GM21825 (cell line): ENCODE data around the gene RUNX1.

ENCODE experiments used
- ATAC-seq: cut with Tn5 transposase; IDR thresholded peaks from one replicate; pipeline ENCODE4 v1.9.1; 2021; ENCODE audit warnings: mild to moderate bottlenecking, moderate library complexity; ENCODE audit not compliant: unreplicated experiment

Gene RUNX1

GRCh38 chr21:34836933-34837505 is 212.1 kb downstream of the RUNX1 start:
- ATAC-seq = no peak

- no peak for ATAC-seq
Observed at GRCh38 chr21:34836103-34836932, 212.8 kb downstream of the RUNX1 start.

GRCh38 chr21:34835526-34835925 is 213.6 kb downstream of the RUNX1 start:
- no peak for ATAC-seq

GRCh38 chr21:34834852-34835501 is 214.1 kb downstream of the RUNX1 start:
- ATAC-seq = no peak

- no peak for ATAC-seq
Observed at GRCh38 chr21:34834290-34834689, 214.8 kb downstream of the RUNX1 start.

GRCh38 chr21:34833465-34833864 is 215.6 kb downstream of the RUNX1 start:
- ATAC-seq = no peak

- no peak for ATAC-seq
Observed at GRCh38 chr21:34830386-34831170, 218.5 kb downstream of the RUNX1 start.

- no peak for ATAC-seq
Observed at GRCh38 chr21:34827445-34828235, 221.5 kb downstream of the RUNX1 start.

GRCh38 chr21:34826836-34827235 is 222.3 kb downstream of the RUNX1 start:
- ATAC-seq = no peak

- no peak for ATAC-seq
Observed at GRCh38 chr21:34825948-34826548, 223.1 kb downstream of the RUNX1 start.

- no peak for ATAC-seq
Observed at GRCh38 chr21:34825101-34825500, 224.0 kb downstream of the RUNX1 start.

GRCh38 chr21:34824314-34824713 is 224.8 kb downstream of the RUNX1 start:
- ATAC-seq = no peak

- no peak for ATAC-seq
Observed at GRCh38 chr21:34822942-34823341, 226.2 kb downstream of the RUNX1 start.

- no peak for ATAC-seq
Observed at GRCh38 chr21:34822168-34822567, 226.9 kb downstream of the RUNX1 start.

GRCh38 chr21:34821717-34822116 is 227.4 kb downstream of the RUNX1 start:
- no peak for ATAC-seq

- ATAC-seq = no peak
Observed at GRCh38 chr21:34820051-34820450, 229.1 kb downstream of the RUNX1 start.

- ATAC-seq = no peak
Observed at GRCh38 chr21:34819357-34819999, 229.6 kb downstream of the RUNX1 start.

GRCh38 chr21:34818662-34819158 is 230.4 kb downstream of the RUNX1 start:
- no peak for ATAC-seq
